22Rv1 (cell line): ENCODE data around the gene SENP6.

Source experiments
- CTCF ChIP-seq: fragments of 450-650 bp; IDR thresholded peaks from 2 replicates; pipeline ENCODE4 v1.5.1; 2017; ENCODE audit warnings: mild to moderate bottlenecking
- ZFX ChIP-seq: fragments of 450-650 bp; IDR thresholded peaks from 2 replicates; pipeline ENCODE4 v1.6.1; 2017; ENCODE audit warnings: antibody characterized with exemption, borderline replicate concordance

GRCh38 chr6:75563032-75563431, 38.6 kb upstream of the SENP6 start:
- TF ChIP-seq CTCF (peak; percentile 75), ZFX (no peak)
